Mesodermal cell (in vitro differentiated cells): ENCODE results near the gene FIGN.

ENCODE experiments used
- H3K27ac ChIP-seq: 2 replicates; pipeline ENCODE4 v1.7.0; 2013; ENCODE audit warnings: mild to moderate bottlenecking, low read depth, low read length, moderate library complexity; ENCODE audit not compliant: severe bottlenecking
- H3K36me3 ChIP-seq: 2 replicates; pipeline ENCODE4 v1.7.1; 2013; ENCODE audit warnings: mild to moderate bottlenecking, low read length, moderate library complexity; ENCODE audit not compliant: control insufficient read depth, insufficient read depth
- H3K4me1 ChIP-seq: one replicate; pipeline ENCODE4 v1.7.1; 2013; ENCODE audit warnings: mild to moderate bottlenecking, low read length; ENCODE audit not compliant: insufficient read depth, control insufficient read depth, poor library complexity, severe bottlenecking
- H3K4me3 ChIP-seq: 2 replicates; pipeline ENCODE4 v1.7.0; 2013; ENCODE audit warnings: low read length, control low read depth, mild to moderate bottlenecking; ENCODE audit not compliant: insufficient read depth, poor library complexity, severe bottlenecking; ENCODE audit errors: extremely low read depth
- H3K9me3 ChIP-seq: 2 replicates; pipeline ENCODE4 v1.7.1; 2013; ENCODE audit warnings: mild to moderate bottlenecking, low read length, moderate library complexity; ENCODE audit not compliant: control insufficient read depth
- WGBS, 2 experiments: methylation state at CpG; one replicate each; pipeline ENCODE4 v1.1.5; 2013; ENCODE audit warnings: missing lambda C conversion rate in 2 of 2; ENCODE audit not compliant: insufficient coverage in 2 of 2; 5-methylcytosine and 5-hydroxymethylcytosine counted together

Gene FIGN

DNA sequence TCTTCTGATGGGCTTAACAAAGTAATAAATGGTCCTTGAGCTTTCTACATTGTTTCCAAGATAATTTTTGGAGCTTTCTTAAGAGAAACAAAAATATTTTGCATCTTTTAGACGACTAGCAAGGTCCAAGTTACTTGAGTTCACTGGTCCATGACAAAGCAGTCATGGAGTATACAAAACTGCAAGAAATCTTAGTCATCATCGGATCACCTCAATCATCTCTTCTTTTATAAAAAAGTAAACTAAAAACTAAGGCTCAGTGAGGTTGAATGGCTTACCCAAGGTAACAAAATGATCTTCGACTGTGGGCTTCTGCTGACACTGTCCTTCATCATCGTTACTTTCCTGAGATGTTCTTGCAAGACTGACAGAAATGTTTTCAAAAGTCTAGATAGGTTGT is 11.9 kb downstream of the FIGN start:
- Histone ChIP-seq H3K9me3 (no peaks in the 10 kb centered on the region), H3K27ac (no peak overlapping the region), H3K4me3 (no peak overlapping the region), H3K4me1 (no peaks in the 10 kb centered on the region), H3K36me3 (peaks cover 3% of the 10 kb centered on the region)
- 93 to 100% methylated on average over 2 to 3 of the region's 4 CpGs for WGBS, 2 experiments

DNA sequence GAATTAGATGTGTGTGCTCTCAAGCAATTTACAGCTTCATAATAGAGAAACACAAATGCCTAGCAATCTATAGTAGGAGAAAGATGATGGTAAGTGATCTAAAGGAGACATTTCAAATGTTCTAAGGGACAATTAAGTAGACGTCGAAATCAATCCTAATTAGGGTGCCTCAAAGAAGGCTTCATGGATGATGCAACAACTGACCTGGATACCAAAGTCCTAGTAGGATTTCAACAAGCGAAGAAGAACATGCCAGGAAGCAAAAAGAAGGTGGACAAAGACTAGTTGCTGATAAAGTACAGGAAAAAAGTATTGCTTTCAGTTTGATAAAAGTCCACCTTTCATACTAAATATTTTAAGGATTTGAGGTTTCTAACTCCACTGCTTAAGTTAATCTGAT is 12.5 kb downstream of the FIGN start:
- H3K4me3 ChIP-seq: no peak overlapping the region
- H3K36me3 ChIP-seq: peaks cover 3% of the 10 kb centered on the region
- H3K9me3 ChIP-seq: no peaks in the 10 kb centered on the region
- 92 to 95% methylated on average over 2 to 3 of the region's 3 CpGs for WGBS, 2 experiments
- no peak overlapping the region for H3K27ac ChIP-seq
- H3K4me1 ChIP-seq: no peaks in the 10 kb centered on the region

DNA sequence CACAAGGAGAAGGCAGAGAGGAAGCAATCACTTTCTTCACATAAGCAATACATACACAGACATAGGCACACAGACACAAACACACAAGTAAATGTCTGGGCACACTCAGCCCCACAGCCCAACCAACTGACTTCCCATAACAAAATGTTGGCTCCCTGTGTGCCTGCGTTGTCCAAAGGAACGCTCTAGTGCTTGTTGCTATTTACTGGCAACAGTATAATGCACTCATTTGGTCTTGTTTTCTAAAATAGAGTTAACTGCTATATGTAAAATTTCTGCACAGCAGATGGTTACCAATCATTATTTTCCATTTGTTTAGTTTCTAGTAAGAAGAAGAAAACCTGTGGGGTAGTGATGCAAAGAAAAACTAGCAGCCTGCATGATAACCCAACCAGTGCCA is 16.5 kb downstream of the FIGN start:
- 90 to 100% methylated on average over 1 to 2 of the region's 2 CpGs for WGBS, 2 experiments
- H3K27ac ChIP-seq: no peak overlapping the region
- H3K4me1 ChIP-seq: peaks cover 5% of the 10 kb centered on the region

DNA sequence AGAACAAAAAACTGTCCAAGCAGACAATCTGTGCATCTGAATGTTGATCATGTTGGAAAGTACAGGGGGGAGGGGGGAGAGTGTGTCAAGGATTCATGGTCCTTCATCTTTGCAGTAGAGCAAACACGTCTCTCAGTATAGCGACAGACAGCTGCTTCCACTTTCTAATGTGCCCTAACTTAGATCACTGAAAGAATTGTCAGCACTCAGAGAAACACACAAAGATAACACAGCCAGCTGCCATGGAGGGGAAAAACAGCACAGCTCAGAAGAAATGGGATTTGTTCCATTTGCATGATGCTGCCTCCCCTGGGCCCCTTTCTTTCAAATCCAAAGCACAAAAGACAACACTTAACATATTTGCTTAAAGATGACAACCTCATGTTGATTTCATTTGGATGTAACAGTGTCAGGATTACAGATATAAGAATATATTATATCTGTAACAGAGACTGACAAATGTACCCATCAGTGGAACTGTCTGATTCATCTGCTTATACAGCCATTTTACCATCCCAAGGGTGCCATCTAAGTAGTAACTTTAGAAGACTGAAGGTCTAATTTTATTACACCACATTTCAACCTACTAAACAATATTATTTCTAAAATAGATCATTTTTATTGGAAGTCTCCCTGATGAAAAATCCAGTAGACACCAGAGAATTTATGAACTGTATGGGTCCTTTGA is 17.7 kb downstream of the FIGN start:
- Histone ChIP-seq H3K4me3 (no peak overlapping the region), H3K36me3 (no peaks in the 10 kb centered on the region), H3K4me1 (peaks cover 6% of the 10 kb centered on the region), H3K9me3 (no peaks in the 10 kb centered on the region), H3K27ac (no peak overlapping the region)
- 80% methylated on average over 1 of the region's 2 CpGs; no CpG with 5 or more reads in 1 of the 2 experiments for WGBS, 2 experiments

More for the DNA sequence above, 16.5 kb downstream of the FIGN start:
- Histone ChIP-seq H3K9me3 (no peaks in the 10 kb centered on the region), H3K36me3 (peaks cover 3% of the 10 kb centered on the region), H3K4me3 (no peak overlapping the region)

DNA sequence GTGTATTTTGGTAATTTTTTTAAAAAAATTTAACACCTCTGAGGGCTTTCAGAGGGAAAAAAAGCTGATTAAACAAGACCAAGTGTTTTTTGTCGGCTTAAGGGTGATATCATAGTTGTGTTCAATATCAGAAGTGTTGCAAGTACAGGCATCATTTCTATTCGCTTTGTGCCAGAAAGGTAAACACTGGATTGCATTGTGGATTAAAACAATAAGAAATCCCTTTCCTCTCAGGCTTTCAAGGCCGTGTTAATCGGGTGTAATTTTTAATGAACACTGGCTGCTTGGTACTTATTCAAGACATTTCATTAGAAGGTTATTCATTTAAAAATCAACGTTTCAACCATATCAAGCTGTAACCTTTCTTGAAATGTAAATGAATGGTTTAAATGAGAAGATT is 18.3 kb downstream of the FIGN start:
- H3K9me3 ChIP-seq: no peaks in the 10 kb centered on the region
- 92 to 96% methylated on average over 2 of the region's 5 CpGs for WGBS, 2 experiments
- no peak overlapping the region for H3K4me3 ChIP-seq
- peaks cover 6% of the 10 kb centered on the region for H3K4me1 ChIP-seq
- H3K36me3 ChIP-seq: no peaks in the 10 kb centered on the region
- H3K27ac ChIP-seq: no peak overlapping the region

DNA sequence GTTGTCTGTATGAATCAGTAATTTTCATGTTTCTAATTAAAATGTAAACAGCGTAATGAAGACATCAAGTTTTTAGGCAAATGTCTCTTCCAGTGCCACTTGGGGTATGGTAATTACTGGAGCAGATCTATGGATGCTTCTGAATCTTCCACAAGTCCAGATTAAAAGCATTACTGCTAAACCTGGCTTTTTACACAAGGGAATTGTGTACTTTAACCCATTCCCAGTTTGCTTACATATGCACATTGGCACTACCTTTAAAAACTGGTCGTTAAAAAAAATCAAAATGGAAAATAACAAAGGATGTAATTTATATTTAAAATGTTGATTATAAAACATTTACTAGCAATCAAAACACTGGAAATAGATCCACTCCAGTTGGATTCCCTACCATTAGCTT is 19.7 kb downstream of the FIGN start:
- no peak overlapping the region for H3K4me3 ChIP-seq
- H3K36me3 ChIP-seq: no peaks in the 10 kb centered on the region
- no peaks in the 10 kb centered on the region for H3K9me3 ChIP-seq
- H3K27ac ChIP-seq: no peak overlapping the region
- WGBS, 2 experiments: no CpG with 5 or more reads among the region's 2 CpGs
- peaks cover 6% of the 10 kb centered on the region for H3K4me1 ChIP-seq

DNA sequence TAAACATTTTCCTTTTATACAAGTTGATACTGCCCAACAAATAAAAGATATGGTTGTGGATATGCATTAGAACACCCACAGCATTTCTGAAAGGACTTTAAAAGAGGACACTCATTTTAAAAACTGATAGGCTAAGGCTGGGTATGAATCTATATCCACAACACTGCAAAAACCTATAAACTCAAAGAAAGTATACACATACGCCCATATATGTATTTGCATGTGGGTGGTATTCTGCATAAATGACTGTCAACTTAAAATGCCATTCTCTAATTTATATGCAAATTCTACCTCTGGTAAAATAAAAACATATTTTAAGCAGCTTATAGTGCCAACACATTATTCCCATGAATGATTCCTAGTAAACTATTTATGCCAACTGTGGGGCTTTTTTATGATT is 20.1 kb downstream of the FIGN start:
- no peak overlapping the region for H3K4me3 ChIP-seq
- peaks cover 6% of the 10 kb centered on the region for H3K4me1 ChIP-seq
- WGBS, 2 experiments: no CpG with 5 or more reads among the region's 1 CpG

DNA sequence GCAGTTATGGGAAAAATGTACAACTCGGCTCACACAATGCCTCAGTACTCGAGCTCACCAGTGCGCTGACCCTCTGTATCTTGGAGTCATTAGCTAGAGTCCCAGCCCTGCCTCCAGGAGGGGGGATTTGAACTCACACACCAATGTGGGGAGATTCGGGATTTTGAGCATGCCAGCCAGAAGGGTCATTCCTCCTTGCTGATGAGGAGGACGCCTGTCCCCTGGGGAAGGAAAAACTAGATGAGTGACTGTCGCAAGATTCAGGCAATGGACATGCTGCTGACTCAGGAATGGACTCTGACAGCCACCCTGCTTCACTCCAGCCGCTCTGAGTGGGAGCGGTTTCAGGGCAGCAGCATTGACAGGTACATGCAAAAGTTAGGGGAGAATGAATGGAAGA is 20.6 kb downstream of the FIGN start:
- no peak overlapping the region for H3K4me3 ChIP-seq
- H3K9me3 ChIP-seq: no peaks in the 10 kb centered on the region
- no peaks in the 10 kb centered on the region for H3K36me3 ChIP-seq
- H3K4me1 ChIP-seq: peaks cover 6% of the 10 kb centered on the region
- H3K27ac ChIP-seq: no peak overlapping the region
- WGBS, 2 experiments: 73 to 87% methylated on average over 2 to 6 of the region's 8 CpGs

More for the DNA sequence above, 20.1 kb downstream of the FIGN start:
- H3K36me3 ChIP-seq: no peaks in the 10 kb centered on the region
- H3K27ac ChIP-seq: no peak overlapping the region
- H3K9me3 ChIP-seq: no peaks in the 10 kb centered on the region

DNA sequence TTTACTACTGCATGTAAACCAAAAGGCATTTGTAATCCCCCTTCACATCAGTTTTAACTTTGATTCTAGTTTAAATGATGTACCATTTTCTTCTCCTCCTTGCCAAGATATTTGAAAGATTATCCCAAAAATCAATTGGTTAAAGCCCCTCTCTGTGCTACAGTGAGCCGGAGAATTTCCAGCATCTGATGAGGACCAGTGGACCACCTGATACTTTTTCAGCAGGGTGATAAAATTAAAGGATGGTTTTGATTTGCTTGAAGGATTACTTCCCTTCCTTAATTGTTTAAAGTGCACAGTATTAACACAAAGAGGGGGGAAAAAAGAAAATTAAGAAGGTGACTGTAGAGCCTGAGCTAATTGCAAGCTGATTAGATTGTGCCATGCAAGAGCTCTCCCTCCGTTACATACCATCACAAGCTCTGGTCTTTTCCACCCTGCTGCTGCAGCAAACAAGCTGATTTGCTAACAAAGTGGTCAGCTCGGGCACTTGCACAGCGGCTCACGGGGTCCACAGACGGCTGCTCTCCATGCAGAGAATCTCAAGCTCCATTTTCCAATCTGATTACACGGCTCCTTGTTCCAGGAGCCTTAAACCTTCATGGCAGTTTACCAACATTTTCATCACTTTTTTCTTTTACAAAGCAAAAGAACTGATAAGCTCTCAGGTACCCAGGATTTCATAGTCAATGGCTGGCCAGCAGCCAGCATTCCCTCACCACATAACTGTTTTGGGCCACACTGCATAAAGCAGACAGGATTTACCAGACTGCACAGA is 22.1 kb downstream of the FIGN start:
- 56 to 61% methylated on average over 7 of the region's 7 CpGs for WGBS, 2 experiments
- H3K4me1 ChIP-seq: peaks cover 6% of the 10 kb centered on the region
- H3K36me3 ChIP-seq: no peaks in the 10 kb centered on the region
- no peak overlapping the region for H3K4me3 ChIP-seq
- H3K9me3 ChIP-seq: no peaks in the 10 kb centered on the region
- no peak overlapping the region for H3K27ac ChIP-seq

DNA sequence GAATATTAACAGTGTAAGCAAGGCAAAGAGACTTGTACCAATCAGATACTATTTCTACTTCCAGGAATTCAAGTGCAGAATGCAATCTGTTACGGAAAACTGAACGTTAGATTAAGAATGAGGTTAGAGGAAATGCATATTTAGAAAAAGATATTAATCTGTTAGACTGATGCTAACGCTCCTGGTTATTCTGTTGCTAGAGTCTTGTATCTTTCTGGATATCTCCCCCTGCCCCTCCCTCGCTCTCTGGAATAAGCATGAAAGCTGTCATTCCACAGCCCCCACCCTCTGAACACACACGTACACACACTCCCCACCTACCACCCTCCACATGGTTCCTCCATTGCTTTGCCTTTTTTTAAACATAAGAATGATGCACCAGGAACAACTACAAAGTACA is 24.1 kb downstream of the FIGN start:
- no peak overlapping the region for H3K27ac ChIP-seq
- 90 to 100% methylated on average over 2 to 4 of the region's 5 CpGs for WGBS, 2 experiments
- H3K36me3 ChIP-seq: no peaks in the 10 kb centered on the region
- H3K4me1 ChIP-seq: peaks cover 6% of the 10 kb centered on the region
- no peaks in the 10 kb centered on the region for H3K9me3 ChIP-seq
- H3K4me3 ChIP-seq: no peak overlapping the region

DNA sequence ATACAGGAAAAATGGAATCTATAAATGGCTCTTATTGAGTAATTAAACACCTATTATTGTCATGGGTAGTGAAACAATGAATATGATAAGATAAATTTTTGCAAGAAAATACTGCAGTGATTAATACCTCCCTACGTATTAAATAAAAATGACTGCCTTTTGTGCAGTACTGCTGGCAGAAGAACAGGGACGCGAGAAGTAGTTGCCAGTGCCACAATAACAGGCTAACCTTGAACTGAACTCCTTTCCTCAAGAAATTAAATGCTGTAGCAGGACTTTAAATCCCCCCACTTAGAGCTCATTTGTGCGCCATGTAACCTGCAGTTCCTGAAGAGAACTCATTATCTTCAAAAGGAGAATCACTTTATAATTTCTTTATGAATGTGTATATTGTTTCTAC is 24.6 kb downstream of the FIGN start:
- 100% methylated on average over 2 to 3 of the region's 4 CpGs for WGBS, 2 experiments
- H3K36me3 ChIP-seq: no peaks in the 10 kb centered on the region
- no peaks in the 10 kb centered on the region for H3K9me3 ChIP-seq
- H3K4me3 ChIP-seq: no peak overlapping the region
- H3K27ac ChIP-seq: no peak overlapping the region
- peaks cover 6% of the 10 kb centered on the region for H3K4me1 ChIP-seq
